Measurements from ENCODE around the gene CD48.
"Not testable (repeated sequence)": the region's sequence is repeated elsewhere in the genome, so short reads cannot be mapped to it uniquely, and the experiment has no call there.

CD48 gene

DNA sequence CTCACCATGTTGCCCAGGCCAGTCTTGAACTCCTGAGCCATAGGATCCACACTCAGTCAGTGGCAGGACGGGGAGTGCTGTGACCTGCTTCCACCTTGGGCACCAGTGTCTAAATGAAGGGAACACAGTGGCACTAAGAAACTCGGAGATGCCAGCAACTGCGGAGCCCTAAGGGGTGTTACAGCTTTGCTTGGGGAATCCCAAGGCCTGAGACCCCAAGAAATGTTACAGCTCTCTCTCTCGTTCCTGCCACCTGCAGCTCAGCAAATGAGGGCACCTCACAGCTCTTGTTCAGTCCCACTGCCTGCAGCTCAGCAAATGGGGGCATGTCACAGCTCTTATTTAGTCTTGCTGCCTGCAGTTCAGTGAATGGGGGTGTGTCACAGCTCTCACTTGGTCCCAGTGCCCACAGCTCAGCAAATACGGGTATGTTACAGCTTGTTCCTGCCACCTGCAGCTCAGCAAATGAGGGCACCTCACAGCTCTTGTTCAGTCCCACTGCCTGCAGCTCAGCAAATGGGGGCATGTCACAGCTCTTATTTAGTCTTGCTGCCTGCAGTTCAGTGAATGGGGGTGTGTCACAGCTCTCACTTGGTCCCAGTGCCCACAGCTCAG lies 2.5 kb upstream of the CD48 start:
- not testable (repeated sequence) for H3K4me3 ChIP-seq (ENCODE audit: insufficient read depth, low read depth, low read length); H3K4me1 ChIP-seq (ENCODE audit: control insufficient read depth, insufficient read depth, low read length); H3K36me3 ChIP-seq (ENCODE audit: control insufficient read depth, insufficient read depth, low read length); H3K27me3 ChIP-seq (ENCODE audit: control insufficient read depth, insufficient read depth, low read length, poor library complexity, severe bottlenecking); H3K9me3 ChIP-seq (ENCODE audit: control insufficient read depth, low read length); H3K27ac ChIP-seq (ENCODE audit: insufficient read depth, low read depth, low read length, poor library complexity, severe bottlenecking)
- WGBS, 2 experiments = 65 to 89% methylated on average over 4 to 5 of the region's 5 CpGs

DNA sequence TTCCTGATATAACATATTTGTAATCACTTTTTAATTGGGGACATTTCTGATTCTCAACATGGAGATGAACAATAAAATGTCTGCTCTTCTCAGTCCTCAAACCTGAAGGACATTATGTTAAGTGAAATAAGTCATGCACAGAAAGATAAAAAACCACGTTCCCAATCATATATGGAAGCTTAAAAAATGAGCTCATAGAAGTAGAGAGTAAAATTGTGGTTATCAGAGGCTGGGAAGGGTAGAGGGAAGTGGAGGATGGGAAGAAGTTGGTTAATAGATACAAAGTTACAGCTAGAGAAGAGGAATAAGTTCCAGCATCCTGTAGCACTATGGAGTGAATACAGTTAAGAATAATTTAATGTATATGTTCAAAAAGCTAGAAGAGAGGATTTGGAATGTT lies 1.5 kb upstream of the CD48 start:
- 97 to 100% methylated on average over 1 of the region's 1 CpG for WGBS, 2 experiments
- Histone ChIP-seq H3K9me3 (ENCODE audit: control insufficient read depth, low read length) (no peaks in the 10 kb centered on the region), H3K4me3 (ENCODE audit: insufficient read depth, low read depth, low read length) (no peak overlapping the region), H3K4me1 (ENCODE audit: control insufficient read depth, insufficient read depth, low read length) (no peaks in the 10 kb centered on the region), H3K27ac (ENCODE audit: insufficient read depth, low read depth, low read length, poor library complexity, severe bottlenecking) (no peak overlapping the region), H3K27me3 (ENCODE audit: control insufficient read depth, insufficient read depth, low read length, poor library complexity, severe bottlenecking) (no peaks in the 10 kb centered on the region), H3K36me3 (ENCODE audit: control insufficient read depth, insufficient read depth, low read length) (no peaks in the 10 kb centered on the region)

DNA sequence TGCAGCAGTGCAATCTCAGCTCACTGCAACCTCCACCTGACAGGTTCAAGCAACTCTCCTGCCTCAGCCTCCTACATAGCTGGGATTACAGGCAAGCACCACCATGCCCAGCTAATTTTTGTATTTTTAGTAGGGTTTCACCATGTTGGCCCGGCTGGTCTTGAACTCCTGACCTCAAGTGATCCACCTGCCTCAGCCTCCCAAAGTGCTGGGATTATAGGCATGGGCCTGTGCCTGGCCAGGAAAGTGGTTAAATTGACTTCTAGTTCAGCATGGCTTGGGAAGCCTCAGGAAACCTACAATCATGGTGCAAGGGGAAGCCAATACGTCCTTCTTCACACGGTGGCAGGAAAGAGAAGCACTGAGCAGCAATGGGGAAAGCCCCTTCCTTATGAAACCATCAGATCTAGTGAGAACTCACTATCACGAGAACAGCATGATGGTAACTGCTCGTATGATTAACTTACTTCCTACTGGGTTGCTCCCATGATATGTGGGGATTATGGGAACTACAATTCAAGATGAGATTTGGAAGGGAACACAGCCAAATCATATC lies 981 bp upstream of the CD48 start:
- not testable (repeated sequence) for H3K4me1 ChIP-seq (ENCODE audit: control insufficient read depth, insufficient read depth, low read length); H3K9me3 ChIP-seq (ENCODE audit: control insufficient read depth, low read length); H3K27ac ChIP-seq (ENCODE audit: insufficient read depth, low read depth, low read length, poor library complexity, severe bottlenecking); H3K36me3 ChIP-seq (ENCODE audit: control insufficient read depth, insufficient read depth, low read length); H3K4me3 ChIP-seq (ENCODE audit: insufficient read depth, low read depth, low read length); H3K27me3 ChIP-seq (ENCODE audit: control insufficient read depth, insufficient read depth, low read length, poor library complexity, severe bottlenecking)
- 90 to 95% methylated on average over 5 of the region's 5 CpGs for WGBS, 2 experiments

DNA sequence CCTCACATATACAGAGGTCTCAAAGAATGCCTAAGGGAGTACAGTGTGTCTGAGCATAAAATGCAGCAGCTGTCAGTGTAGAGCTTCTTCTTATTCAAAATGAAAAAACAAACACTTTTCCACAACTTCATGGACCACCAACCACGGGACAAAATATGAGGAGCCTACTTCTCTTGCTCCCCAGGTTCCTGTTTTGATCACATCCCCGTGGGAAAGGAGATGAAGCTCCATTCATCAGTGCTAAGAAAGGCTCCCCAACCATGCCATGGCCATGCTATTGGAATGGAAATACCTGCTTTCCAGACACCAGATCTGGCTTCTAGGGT lies 383 bp downstream of the CD48 start:
- no peaks in the 10 kb centered on the region for H3K9me3 ChIP-seq (ENCODE audit: control insufficient read depth, low read length)
- 89 to 93% methylated on average over 2 of the region's 2 CpGs for WGBS, 2 experiments
- no peaks in the 10 kb centered on the region for H3K36me3 ChIP-seq (ENCODE audit: control insufficient read depth, insufficient read depth, low read length)

DNA sequence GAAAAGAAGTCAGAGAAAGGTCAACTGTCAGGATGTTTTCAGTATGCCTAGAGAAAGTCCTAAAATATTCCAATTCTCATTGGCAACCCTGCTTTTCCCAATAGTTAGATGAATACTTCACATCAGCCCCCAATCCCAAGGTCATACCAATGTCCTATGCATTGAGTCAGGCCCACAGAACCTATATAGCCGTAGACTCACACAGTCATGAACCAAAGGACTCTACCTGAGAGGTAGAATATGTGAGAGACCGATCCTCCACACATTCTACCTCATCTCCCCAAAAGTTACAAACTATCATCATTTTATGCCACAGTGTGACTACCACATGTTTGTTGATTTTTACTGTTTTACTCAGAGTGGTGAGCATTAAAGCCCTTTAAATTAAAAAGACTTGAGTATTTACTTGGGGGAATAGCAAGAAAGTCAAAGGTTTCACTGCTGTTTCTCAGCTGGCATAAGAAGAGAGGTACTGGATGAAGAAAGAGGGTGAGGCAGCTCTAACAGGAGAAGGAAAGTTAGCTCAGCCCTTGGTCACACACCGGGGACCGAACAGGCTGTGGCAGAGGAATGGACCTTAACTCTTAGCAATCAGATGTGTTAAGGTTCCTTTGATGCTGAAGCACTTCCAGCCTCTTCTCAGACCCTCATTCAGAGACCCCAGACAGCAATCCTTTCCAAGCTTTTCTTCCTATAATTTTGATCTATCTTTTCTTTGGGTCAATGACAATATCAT lies 937 bp downstream of the CD48 start:
- H3K27me3 ChIP-seq (ENCODE audit: control insufficient read depth, insufficient read depth, low read length, poor library complexity, severe bottlenecking) = no peaks in the 10 kb centered on the region
- no peak overlapping the region for H3K4me3 ChIP-seq (ENCODE audit: insufficient read depth, low read depth, low read length)
- H3K27ac ChIP-seq (ENCODE audit: insufficient read depth, low read depth, low read length, poor library complexity, severe bottlenecking) = no peak overlapping the region
- H3K9me3 ChIP-seq (ENCODE audit: control insufficient read depth, low read length) = no peaks in the 10 kb centered on the region
- no peaks in the 10 kb centered on the region for H3K36me3 ChIP-seq (ENCODE audit: control insufficient read depth, insufficient read depth, low read length)
- WGBS, 2 experiments = 95 to 97% methylated on average over 4 of the region's 4 CpGs
- H3K4me1 ChIP-seq (ENCODE audit: control insufficient read depth, insufficient read depth, low read length) = no peaks in the 10 kb centered on the region

More for the DNA sequence above, 383 bp downstream of the CD48 start:
- no peaks in the 10 kb centered on the region for H3K4me1 ChIP-seq (ENCODE audit: control insufficient read depth, insufficient read depth, low read length)
- no peak overlapping the region for H3K27ac ChIP-seq (ENCODE audit: insufficient read depth, low read depth, low read length, poor library complexity, severe bottlenecking)
- no peaks in the 10 kb centered on the region for H3K27me3 ChIP-seq (ENCODE audit: control insufficient read depth, insufficient read depth, low read length, poor library complexity, severe bottlenecking)
- no peak overlapping the region for H3K4me3 ChIP-seq (ENCODE audit: insufficient read depth, low read depth, low read length)

DNA sequence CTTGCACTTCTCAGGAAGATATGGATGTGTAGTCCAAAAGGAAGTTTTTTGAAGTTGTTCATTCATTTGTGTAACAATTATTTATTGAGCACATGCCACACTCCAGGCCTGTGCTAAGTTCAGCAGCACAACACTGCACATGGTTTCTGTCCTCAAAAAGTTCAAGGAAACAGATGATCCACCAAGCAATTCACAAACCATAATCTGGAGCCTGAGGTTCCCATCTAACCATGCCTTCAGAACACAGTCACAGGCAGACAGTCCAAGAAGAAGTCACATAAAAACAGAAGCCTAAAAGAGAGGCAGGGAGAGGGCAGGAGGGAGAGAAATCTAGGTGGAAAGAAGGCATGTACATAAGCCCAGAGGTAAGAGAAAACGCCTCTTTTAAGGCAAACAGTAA lies 1.9 kb downstream of the CD48 start:
- WGBS, 2 experiments = 90 to 100% methylated on average over 1 of the region's 1 CpG
- Histone ChIP-seq H3K36me3 (ENCODE audit: control insufficient read depth, insufficient read depth, low read length) (no peaks in the 10 kb centered on the region), H3K27me3 (ENCODE audit: control insufficient read depth, insufficient read depth, low read length, poor library complexity, severe bottlenecking) (no peaks in the 10 kb centered on the region), H3K4me1 (ENCODE audit: control insufficient read depth, insufficient read depth, low read length) (no peaks in the 10 kb centered on the region), H3K9me3 (ENCODE audit: control insufficient read depth, low read length) (no peaks in the 10 kb centered on the region), H3K27ac (ENCODE audit: insufficient read depth, low read depth, low read length, poor library complexity, severe bottlenecking) (no peak overlapping the region), H3K4me3 (ENCODE audit: insufficient read depth, low read depth, low read length) (no peak overlapping the region)

DNA sequence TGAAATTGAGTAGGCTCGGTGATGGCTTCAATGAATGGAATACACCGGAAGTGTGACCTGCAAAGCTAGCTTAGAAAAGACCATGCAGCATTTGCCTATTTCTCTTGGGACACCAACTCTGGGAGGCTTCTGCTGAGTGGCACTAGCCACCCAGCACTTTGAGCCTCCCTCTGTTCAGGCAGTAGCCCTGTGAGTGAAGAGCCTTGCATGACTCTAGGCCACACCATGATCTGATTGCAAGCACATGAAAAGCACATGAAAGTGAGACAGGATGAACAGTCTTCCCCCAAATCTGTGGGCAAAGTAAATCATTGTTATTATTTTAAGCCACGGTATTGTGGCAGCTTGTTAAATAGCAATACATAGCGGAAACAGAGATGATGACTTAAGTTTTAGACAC lies 2.8 kb downstream of the CD48 start:
- no peaks in the 10 kb centered on the region for H3K27me3 ChIP-seq (ENCODE audit: control insufficient read depth, insufficient read depth, low read length, poor library complexity, severe bottlenecking)
- no peak overlapping the region for H3K4me3 ChIP-seq (ENCODE audit: insufficient read depth, low read depth, low read length)
- no peak overlapping the region for H3K27ac ChIP-seq (ENCODE audit: insufficient read depth, low read depth, low read length, poor library complexity, severe bottlenecking)
- no peaks in the 10 kb centered on the region for H3K36me3 ChIP-seq (ENCODE audit: control insufficient read depth, insufficient read depth, low read length)
- H3K4me1 ChIP-seq (ENCODE audit: control insufficient read depth, insufficient read depth, low read length) = no peaks in the 10 kb centered on the region
- no peaks in the 10 kb centered on the region for H3K9me3 ChIP-seq (ENCODE audit: control insufficient read depth, low read length)
- WGBS, 2 experiments = 87 to 90% methylated on average over 4 of the region's 4 CpGs

DNA sequence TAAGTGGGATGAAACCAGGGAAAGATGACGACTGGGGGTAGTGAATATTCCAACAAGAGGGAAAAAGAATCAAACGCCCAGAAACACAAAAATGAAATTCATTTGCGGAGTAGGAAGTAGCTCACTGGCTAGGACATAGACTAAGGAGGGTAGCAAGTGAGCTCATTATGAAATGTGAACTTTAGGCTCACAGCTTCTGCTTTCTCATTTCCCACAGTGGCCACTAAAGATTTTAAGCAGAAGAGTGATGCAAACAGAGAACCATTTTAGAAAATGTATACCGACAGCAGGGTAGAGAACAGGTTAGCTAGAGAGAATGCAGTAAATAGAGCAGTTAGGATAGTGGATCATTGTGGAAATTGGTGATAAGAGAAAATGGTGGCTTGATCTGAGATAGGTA lies 3.5 kb downstream of the CD48 start:
- Histone ChIP-seq H3K4me1 (ENCODE audit: control insufficient read depth, insufficient read depth, low read length) (no peaks in the 10 kb centered on the region), H3K36me3 (ENCODE audit: control insufficient read depth, insufficient read depth, low read length) (no peaks in the 10 kb centered on the region), H3K4me3 (ENCODE audit: insufficient read depth, low read depth, low read length) (no peak overlapping the region), H3K27ac (ENCODE audit: insufficient read depth, low read depth, low read length, poor library complexity, severe bottlenecking) (no peak overlapping the region), H3K27me3 (ENCODE audit: control insufficient read depth, insufficient read depth, low read length, poor library complexity, severe bottlenecking) (no peaks in the 10 kb centered on the region), H3K9me3 (ENCODE audit: control insufficient read depth, low read length) (no peaks in the 10 kb centered on the region)
- 92 to 95% methylated on average over 4 of the region's 4 CpGs for WGBS, 2 experiments

DNA sequence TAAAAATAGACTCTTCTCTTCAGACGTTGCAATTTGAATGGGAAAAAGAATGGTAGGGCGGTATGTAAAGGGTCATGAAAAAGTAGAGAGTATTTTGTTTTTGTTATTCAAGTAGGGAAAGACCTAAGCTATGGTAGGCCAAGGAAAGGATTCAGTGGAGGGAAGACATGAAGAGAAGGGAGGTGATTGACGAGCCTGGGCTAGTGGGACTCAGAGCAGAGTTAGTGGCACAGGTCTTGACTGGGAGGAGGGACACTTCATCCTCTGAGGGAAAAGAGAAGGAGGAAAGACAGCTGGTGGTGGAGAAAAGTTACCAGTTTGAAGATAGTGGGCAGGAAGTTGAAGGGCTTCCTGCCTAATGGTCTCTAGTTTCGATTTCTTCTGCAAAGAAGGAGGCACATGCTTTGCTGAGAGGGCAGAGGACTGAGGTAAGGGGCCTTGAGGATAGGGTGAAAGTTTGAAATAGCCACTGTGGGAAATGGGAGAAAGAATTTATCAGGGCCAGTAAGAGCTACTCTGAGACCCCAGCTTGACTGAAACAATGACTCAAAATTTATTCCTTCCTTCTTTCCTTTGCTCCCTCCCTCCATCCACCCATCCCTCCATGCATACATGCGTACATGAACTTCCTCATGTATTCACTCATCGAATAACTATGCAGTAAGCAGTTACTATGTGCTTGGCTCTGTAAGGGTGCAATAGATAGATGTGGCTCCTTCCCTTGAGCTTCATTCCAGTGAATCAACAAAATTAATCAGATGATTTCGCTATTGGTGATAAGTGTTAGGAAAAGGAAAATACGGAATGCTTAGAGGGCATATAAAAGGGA lies 4.2 kb downstream of the CD48 start:
- H3K36me3 ChIP-seq (ENCODE audit: control insufficient read depth, insufficient read depth, low read length) = no peaks in the 10 kb centered on the region
- no peaks in the 10 kb centered on the region for H3K4me1 ChIP-seq (ENCODE audit: control insufficient read depth, insufficient read depth, low read length)
- H3K27me3 ChIP-seq (ENCODE audit: control insufficient read depth, insufficient read depth, low read length, poor library complexity, severe bottlenecking) = no peaks in the 10 kb centered on the region
- no peak overlapping the region for H3K27ac ChIP-seq (ENCODE audit: insufficient read depth, low read depth, low read length, poor library complexity, severe bottlenecking)
- 92% methylated on average over 8 of the region's 8 CpGs for WGBS, 2 experiments
- H3K4me3 ChIP-seq (ENCODE audit: insufficient read depth, low read depth, low read length) = no peak overlapping the region
- H3K9me3 ChIP-seq (ENCODE audit: control insufficient read depth, low read length) = no peaks in the 10 kb centered on the region

DNA sequence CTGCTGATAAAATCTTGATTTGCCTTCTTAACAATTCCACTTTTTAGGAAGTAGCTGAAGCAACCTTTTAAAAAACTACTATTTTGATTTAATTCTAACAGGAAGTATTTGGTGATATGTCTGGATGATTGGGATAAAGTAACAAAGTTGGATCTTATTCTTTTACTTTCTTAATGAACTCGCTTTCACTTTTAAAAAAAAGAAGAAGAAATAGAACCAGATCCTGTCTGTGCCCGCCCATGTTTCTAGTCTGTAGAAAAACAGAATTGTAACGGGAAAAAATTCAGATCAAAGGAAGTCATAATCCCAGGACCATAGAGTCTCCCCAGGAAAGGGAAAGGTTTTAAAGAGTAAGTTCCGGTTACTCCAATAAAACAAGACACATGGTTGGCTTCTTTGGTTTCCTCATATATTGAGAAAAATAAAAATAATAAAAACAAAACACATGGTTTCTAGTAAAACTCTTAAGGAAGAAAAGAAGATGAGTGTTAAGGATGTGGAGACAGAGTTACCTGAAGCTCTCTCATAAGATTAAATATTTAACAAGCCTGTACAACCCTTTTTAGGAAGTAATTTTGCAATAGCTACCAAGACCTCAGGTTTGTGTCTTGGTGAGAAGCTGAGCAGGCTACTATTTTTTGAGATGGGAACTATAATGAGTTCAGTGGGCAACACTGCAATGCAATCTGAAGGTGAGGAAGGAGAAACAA lies 4.9 kb downstream of the CD48 start:
- 73 to 94% methylated on average over 3 to 4 of the region's 4 CpGs for WGBS, 2 experiments
- no peaks in the 10 kb centered on the region for H3K27me3 ChIP-seq (ENCODE audit: control insufficient read depth, insufficient read depth, low read length, poor library complexity, severe bottlenecking)

More for the DNA sequence above, 4.9 kb downstream of the CD48 start:
- Histone ChIP-seq H3K27ac (ENCODE audit: insufficient read depth, low read depth, low read length, poor library complexity, severe bottlenecking) (no peak overlapping the region), H3K9me3 (ENCODE audit: control insufficient read depth, low read length) (no peaks in the 10 kb centered on the region), H3K4me3 (ENCODE audit: insufficient read depth, low read depth, low read length) (no peak overlapping the region), H3K4me1 (ENCODE audit: control insufficient read depth, insufficient read depth, low read length) (no peaks in the 10 kb centered on the region), H3K36me3 (ENCODE audit: control insufficient read depth, insufficient read depth, low read length) (no peaks in the 10 kb centered on the region)

Measured in ectodermal cell (in vitro differentiated cells).